ENCODE results near the gene TBCK. TPM values are rescaled to one million over a fixed set of nuclear protein-coding genes. Genes with fewer than 3 reads are reported as not detected.

The TBCK gene
- total and polyA plus RNA-seq, 2 of the 8 experiments (the other 6 are each of a cell fraction or from before 2014, with no cell fraction given) = 10.2 to 18.7 TPM

- Histone ChIP-seq H2BK15ac (ENCODE audit: low read length) (no peak overlapping the region), H3K4me2 (ENCODE audit: insufficient read depth in 1 of 2, low read depth in 2 of 2, low read length in 2 of 2) (no peak overlapping the region), H2AFZ (ENCODE audit: low read length) (no peak overlapping the region), H3K79me2 (ENCODE audit: control insufficient read depth in 1 of 2, insufficient read depth in 2 of 2, low read length in 2 of 2) (no peaks in the 10 kb centered on the region), H3K56ac (replicated peaks; ENCODE audit: insufficient read length, low read depth, low read length) (no peak overlapping the region), H2BK20ac (ENCODE audit: low read length) (no peak overlapping the region), H2BK120ac (replicated peaks; ENCODE audit: low read depth, low read length) (no peak overlapping the region), H4K5ac (ENCODE audit: insufficient read length, low read depth, low read length) (no peak overlapping the region), H3K9ac (replicated peaks in 1 of 4; ENCODE audit: extremely low read depth in 1 of 4, low read depth in 3 of 4, low read length in 3 of 4) (no peak overlapping the region), H2BK12ac (ENCODE audit: low read depth, low read length) (no peak overlapping the region), H3K4me1 (replicated peaks in 1 of 4; ENCODE audit: control insufficient read depth in 3 of 4, insufficient read depth in 4 of 4, low read length in 3 of 4) (no peaks in the 10 kb centered on the region; a peak in 1 of 7 replicates), H3K18ac (ENCODE audit: extremely low read depth, low read length) (no peak overlapping the region), H3K14ac (ENCODE audit: insufficient read length) (no peak overlapping the region), H3K36me3 (ENCODE audit: control insufficient read depth in 2 of 4, insufficient read depth in 4 of 4, low read length in 3 of 4) (no peaks in the 10 kb centered on the region), H4K91ac (replicated peaks; ENCODE audit: insufficient read length, low read length) (no peak overlapping the region), H3K4ac (replicated peaks; ENCODE audit: insufficient read length, low read depth, low read length) (no peak overlapping the region), H3K9me3 (ENCODE audit: insufficient read depth in 2 of 2, low read depth in 1 of 2, low read length in 1 of 2) (no peaks in the 10 kb centered on the region), H3K23me2 (ENCODE audit: low read depth, low read length) (no peaks in the 10 kb centered on the region), H4K20me1 (replicated peaks in 1 of 2; ENCODE audit: control insufficient read depth in 1 of 2, insufficient read depth in 2 of 2, low read length in 2 of 2) (no peaks in the 10 kb centered on the region), H3K27ac (ENCODE audit: low read depth, low read length) (no peak overlapping the region), H3K79me1 (ENCODE audit: low read depth, low read length) (no peaks in the 10 kb centered on the region), H2BK5ac (ENCODE audit: low read depth, low read length) (no peak overlapping the region), H2AK5ac (ENCODE audit: low read depth, low read length) (no peak overlapping the region), H3K4me3 (ENCODE audit: extremely low read depth in 1 of 4, insufficient read depth in 2 of 4, low read depth in 3 of 4, low read length in 4 of 4) (no peak overlapping the region), H3K27me3 (replicated peaks in 1 of 4; ENCODE audit: control insufficient read depth in 3 of 4, extremely low read depth in 1 of 4, insufficient read depth in 3 of 4, low read length in 3 of 4) (no peaks in the 10 kb centered on the region), H3K23ac (ENCODE audit: insufficient read length) (no peak overlapping the region), H4K8ac (ENCODE audit: extremely low read depth, insufficient read depth, low read length) (no peak overlapping the region)
- DNase-seq (ENCODE audit: low read depth in 1 of 2, low spot score in 2 of 2) = no peak
- no peak for FAIRE-seq
- CTCF ChIA-PET (ENCODE audit: partially characterized antibody) = interaction anchor here (0.5 to 0.7 kb wide), 3 partner anchors 95 to 236 kb away, joined by 3 read pairs; no protein-coding TSS in a partner anchor
- POLR2A ChIA-PET (ENCODE audit: partially characterized antibody) = no interaction called here
- TF ChIP-seq NANOG (IDR thresholded peaks at IDR 0.05; ENCODE audit: insufficient read depth, low read depth, low read length, poor library complexity, severe bottlenecking) = no peak
Observed at GRCh38 chr4:106268786-106269185, 47.2 kb downstream of the TBCK start.
